Activated CD4-positive, alpha-beta T cell treated with anti-CD3 and anti-CD28 coated beads, Interleukin-2, amount 10 ng/mL, durations not matched to agents 24 days and 14 days (primary cell): ENCODE data around the gene CD226. TPM values are rescaled to one million over a fixed set of nuclear protein-coding genes. Genes with fewer than 3 reads are reported as not detected.
"Not testable (repeated sequence)": the region's sequence is repeated elsewhere in the genome, so short reads cannot be mapped to it uniquely, and the experiment has no call there.

Experiments
- DNase-seq: peaks from one replicate; pipeline ENCODE4 v3.0.0; 2022
- H3K27ac Mint-ChIP-seq: one replicate; pipeline ENCODE4 v1.8.0; 2022; ENCODE audit warnings: mild to moderate bottlenecking, mixed read lengths
- H3K27me3 Mint-ChIP-seq: one replicate; pipeline ENCODE4 v1.8.0; 2022; ENCODE audit warnings: mixed read lengths
- H3K36me3 Mint-ChIP-seq: one replicate; pipeline ENCODE4 v1.8.0; 2022; ENCODE audit warnings: low read depth, mild to moderate bottlenecking, mixed read lengths
- H3K4me1 Mint-ChIP-seq: one replicate; pipeline ENCODE4 v1.8.0; 2021; ENCODE audit warnings: mixed read lengths
- H3K4me3 Mint-ChIP-seq: one replicate; pipeline ENCODE4 v1.8.0; 2022; ENCODE audit warnings: mild to moderate bottlenecking, moderate library complexity, mixed read lengths
- H3K9me3 Mint-ChIP-seq: one replicate; pipeline ENCODE4 v1.8.0; 2021; ENCODE audit warnings: mixed read lengths
- intact Hi-C: fragments of 100-400 bp; cut with micrococcal nuclease; formaldehyde crosslinking; loops from one replicate; pipeline ENCODE4 v1.15.1; 2023
- total RNA-seq: library from RNA; stranded (reverse); gene quantifications from 2 replicates; pipeline ENCODE4 v1.2.3, GENCODE V29; 2022

The CD226 gene
- total RNA-seq, 1 donor from 2014 or later = 121 TPM

- DNase-seq = peak; percentile 51
- peaks cover 38% of the 10 kb centered on the region for H3K36me3 Mint-ChIP-seq
- not testable (repeated sequence) for H3K27ac Mint-ChIP-seq
These were observed 27.6 kb upstream of the CD226 start for GRCh38 chr18:69975294-69975693.

GRCh38 chr18:69974365-69974764 is 26.7 kb upstream of the CD226 start:
- H3K4me3 Mint-ChIP-seq = no peak overlapping the region
- peaks cover 38% of the 10 kb centered on the region for H3K36me3 Mint-ChIP-seq
- intact Hi-C loops = no loop called here
- no peak overlapping the region for H3K27ac Mint-ChIP-seq
- H3K27me3 Mint-ChIP-seq = no peaks in the 10 kb centered on the region
- peaks cover 27% of the 10 kb centered on the region for H3K9me3 Mint-ChIP-seq
- DNase-seq = peak; percentile 32
- peaks cover 9% of the 10 kb centered on the region for H3K4me1 Mint-ChIP-seq

More at GRCh38 chr18:69975294-69975693, 27.6 kb upstream of the CD226 start:
- Mint-ChIP-seq H3K9me3 (peaks cover 27% of the 10 kb centered on the region), H3K4me1 (peaks cover 15% of the 10 kb centered on the region)
- intact Hi-C loops, H3K27me3 Mint-ChIP-seq, H3K4me3 Mint-ChIP-seq: not testable (repeated sequence)

- intact Hi-C loops = no loop called here
- H3K36me3 Mint-ChIP-seq = peaks cover 9% of the 10 kb centered on the region
- H3K9me3 Mint-ChIP-seq = peaks cover 12% of the 10 kb centered on the region
- peaks cover 10% of the 10 kb centered on the region for H3K4me1 Mint-ChIP-seq
- no peak for DNase-seq
- no peaks in the 10 kb centered on the region for H3K27me3 Mint-ChIP-seq
- no peak overlapping the region for H3K27ac Mint-ChIP-seq
- H3K4me3 Mint-ChIP-seq = no peak overlapping the region
These were observed 21.8 kb upstream of the CD226 start for GRCh38 chr18:69969491-69969890.

- no peak overlapping the region for H3K27ac Mint-ChIP-seq
- H3K9me3 Mint-ChIP-seq = peaks cover 12% of the 10 kb centered on the region
- DNase-seq = peak; percentile 81
- intact Hi-C loops = no loop called here
- H3K36me3 Mint-ChIP-seq = peaks cover 10% of the 10 kb centered on the region
- peaks cover 10% of the 10 kb centered on the region for H3K4me1 Mint-ChIP-seq
- no peak overlapping the region for H3K4me3 Mint-ChIP-seq
- no peaks in the 10 kb centered on the region for H3K27me3 Mint-ChIP-seq
These were observed 20.4 kb upstream of the CD226 start for GRCh38 chr18:69968039-69968438.

- intact Hi-C loops = no loop called here
- Mint-ChIP-seq H3K4me3 (no peak overlapping the region), H3K27me3 (no peaks in the 10 kb centered on the region), H3K27ac (no peak overlapping the region), H3K4me1 (peaks cover 16% of the 10 kb centered on the region), H3K9me3 (peaks cover 4% of the 10 kb centered on the region), H3K36me3 (peaks cover 2% of the 10 kb centered on the region)
- DNase-seq = no peak
These were observed 15.5 kb upstream of the CD226 start for GRCh38 chr18:69963196-69963595.

GRCh38 chr18:69961718-69962117 is 14.0 kb upstream of the CD226 start:
- intact Hi-C loops = no loop called here
- H3K27me3 Mint-ChIP-seq = no peaks in the 10 kb centered on the region
- H3K9me3 Mint-ChIP-seq = peaks cover 4% of the 10 kb centered on the region
- H3K36me3 Mint-ChIP-seq = peaks cover 2% of the 10 kb centered on the region
- DNase-seq = no peak
- no peak overlapping the region for H3K27ac Mint-ChIP-seq
- H3K4me3 Mint-ChIP-seq = no peak overlapping the region
- peaks cover 10% of the 10 kb centered on the region for H3K4me1 Mint-ChIP-seq

GRCh38 chr18:69958422-69958821 is 10.7 kb upstream of the CD226 start:
- intact Hi-C loops = loop anchor here (1.0 to 5.0 kb wide), 4 partner anchors 61 to 249 kb away; partner anchors contain the start of gene RTTN
- peak; percentile 73 for DNase-seq

GRCh38 chr18:69957747-69958146 is 10.1 kb upstream of the CD226 start:
- no peak for DNase-seq
- peaks cover 3% of the 10 kb centered on the region for H3K9me3 Mint-ChIP-seq
- no peaks in the 10 kb centered on the region for H3K27me3 Mint-ChIP-seq
- peaks cover 15% of the 10 kb centered on the region for H3K36me3 Mint-ChIP-seq
- H3K4me1 Mint-ChIP-seq = peaks cover 26% of the 10 kb centered on the region
- intact Hi-C loops = loop anchor here (1.0 to 5.0 kb wide), 7 partner anchors 8 to 250 kb away; partner anchors contain the start of gene RTTN
- no peak overlapping the region for H3K4me3 Mint-ChIP-seq
- H3K27ac Mint-ChIP-seq = no peak overlapping the region

More at GRCh38 chr18:69958422-69958821, 10.7 kb upstream of the CD226 start:
- Mint-ChIP-seq H3K27me3 (no peaks in the 10 kb centered on the region), H3K27ac (no peak overlapping the region), H3K4me1 (peaks cover 24% of the 10 kb centered on the region), H3K4me3 (no peak overlapping the region), H3K36me3 (peaks cover 11% of the 10 kb centered on the region), H3K9me3 (peaks cover 4% of the 10 kb centered on the region)

GRCh38 chr18:69956665-69957620 is 9.3 kb upstream of the CD226 start:
- Mint-ChIP-seq H3K9me3 (peaks cover 4% of the 10 kb centered on the region), H3K27me3 (no peaks in the 10 kb centered on the region), H3K36me3 (peaks cover 20% of the 10 kb centered on the region), H3K4me1 (peaks cover 28% of the 10 kb centered on the region), H3K27ac (no peak overlapping the region), H3K4me3 (no peak overlapping the region)
- intact Hi-C loops = loop anchor here (1.0 to 5.0 kb wide), 7 partner anchors 8 to 250 kb away; partner anchors contain the start of gene RTTN
- DNase-seq = peak; percentile 79

GRCh38 chr18:69956057-69956456 is 8.4 kb upstream of the CD226 start:
- intact Hi-C loops = loop anchor here (1.0 to 5.0 kb wide), 4 partner anchors 22 to 251 kb away; partner anchors contain the start of gene RTTN
- Mint-ChIP-seq H3K27ac (no peak overlapping the region), H3K27me3 (no peaks in the 10 kb centered on the region)

GRCh38 chr18:69954719-69955480 is 7.2 kb upstream of the CD226 start:
- Mint-ChIP-seq H3K4me3 (no peak overlapping the region), H3K27me3 (no peaks in the 10 kb centered on the region), H3K4me1 (peaks cover 34% of the 10 kb centered on the region), H3K36me3 (peaks cover 26% of the 10 kb centered on the region), H3K27ac (no peak overlapping the region), H3K9me3 (peaks cover 5% of the 10 kb centered on the region)
- DNase-seq = peak; percentile 70
- intact Hi-C loops = loop anchor here (5.0 kb wide), 3 partner anchors 117 to 252 kb away; partner anchors contain the start of gene RTTN

More at GRCh38 chr18:69956057-69956456, 8.4 kb upstream of the CD226 start:
- H3K9me3 Mint-ChIP-seq = peaks cover 5% of the 10 kb centered on the region
- peaks cover 26% of the 10 kb centered on the region for H3K36me3 Mint-ChIP-seq
- no peak overlapping the region for H3K4me3 Mint-ChIP-seq
- H3K4me1 Mint-ChIP-seq = peaks cover 34% of the 10 kb centered on the region
- DNase-seq = peak; percentile 80

- peaks cover 26% of the 10 kb centered on the region for H3K36me3 Mint-ChIP-seq
- H3K4me3 Mint-ChIP-seq = peak overlapping the region; percentile 47
- no peak for DNase-seq
- H3K9me3 Mint-ChIP-seq = peaks cover 5% of the 10 kb centered on the region
- intact Hi-C loops = no loop called here
- peak overlapping the region; percentile 25 for H3K27ac Mint-ChIP-seq
- no peaks in the 10 kb centered on the region for H3K27me3 Mint-ChIP-seq
- H3K4me1 Mint-ChIP-seq = peaks cover 24% of the 10 kb centered on the region
These were observed 5.5 kb upstream of the CD226 start for GRCh38 chr18:69953191-69953590.

- peaks cover 5% of the 10 kb centered on the region for H3K9me3 Mint-ChIP-seq
- H3K27me3 Mint-ChIP-seq = no peaks in the 10 kb centered on the region
- peak overlapping the region; percentile 4 for H3K27ac Mint-ChIP-seq
- peaks cover 41% of the 10 kb centered on the region for H3K36me3 Mint-ChIP-seq
- no peak for DNase-seq
- peaks cover 35% of the 10 kb centered on the region for H3K4me1 Mint-ChIP-seq
- no peak overlapping the region for H3K4me3 Mint-ChIP-seq
- intact Hi-C loops = no loop called here
These were observed 3.5 kb upstream of the CD226 start for GRCh38 chr18:69951182-69951581.
